HUES64 (cell line): ENCODE results near the gene GDF15.
A peak's percentile ranks its signal among the peaks of the same experiment; 100 is the strongest.

Source experiments
- H3K27ac ChIP-seq: 2 replicates; pipeline ENCODE4 v1.7.0; 2013; ENCODE audit warnings: low read depth, low read length, inconsistent platforms
- H3K27me3 ChIP-seq: 2 replicates; pipeline ENCODE4 v1.6.1; 2013; ENCODE audit warnings: mild to moderate bottlenecking, low read length; ENCODE audit not compliant: insufficient read depth
- H3K36me3 ChIP-seq: 2 replicates; pipeline ENCODE4 v1.6.1; 2013; ENCODE audit warnings: mild to moderate bottlenecking, low read length; ENCODE audit not compliant: insufficient read depth
- H3K4me1 ChIP-seq: 2 replicates; pipeline ENCODE4 v1.6.1; 2013; ENCODE audit warnings: mild to moderate bottlenecking, low read length, moderate library complexity; ENCODE audit not compliant: insufficient read depth
- H3K4me3 ChIP-seq: 2 replicates; pipeline ENCODE4 v1.5.1; 2013; ENCODE audit warnings: mild to moderate bottlenecking, low read length, moderate library complexity
- H3K9ac ChIP-seq: 2 replicates; pipeline ENCODE4 v1.6.1; 2013; ENCODE audit warnings: mild to moderate bottlenecking, low read depth, low read length
- H3K9me3 ChIP-seq: 2 replicates; pipeline ENCODE4 v1.6.1; 2013; ENCODE audit warnings: low read depth, low read length; ENCODE audit not compliant: insufficient read depth
- WGBS: fragments of 150-250, 120-280 bp; methylation state at CpG from one replicate; pipeline ENCODE4 v1.1.7; 2013; ENCODE audit warnings: missing lambda C conversion rate; 5-methylcytosine and 5-hydroxymethylcytosine counted together

Gene GDF15

GRCh38 chr19:18429717-18430416, 43.9 kb downstream of the GDF15 start:
- H3K4me3 ChIP-seq, result peak overlapping the region; percentile 60
- H3K27ac ChIP-seq, result peak overlapping the region; percentile 80
- H3K9me3 ChIP-seq, result no peaks in the 10 kb centered on the region
- no peak overlapping the region for H3K9ac ChIP-seq
- peaks cover 27% of the 10 kb centered on the region for H3K4me1 ChIP-seq
- H3K27me3 ChIP-seq, result no peaks in the 10 kb centered on the region
- WGBS, result 22% methylated on average over 12 of the region's 13 CpGs
- peaks cover 6% of the 10 kb centered on the region; the same call in 1 of the 2 replicates for H3K36me3 ChIP-seq

- H3K9ac ChIP-seq, result no peak overlapping the region
- no peak overlapping the region for H3K27ac ChIP-seq
- peaks cover 27% of the 10 kb centered on the region for H3K4me1 ChIP-seq
- no peak overlapping the region for H3K4me3 ChIP-seq
- WGBS, result 83% methylated on average over 21 of the region's 21 CpGs
- H3K9me3 ChIP-seq, result no peaks in the 10 kb centered on the region
- H3K27me3 ChIP-seq, result no peaks in the 10 kb centered on the region
- peaks cover 11% of the 10 kb centered on the region for H3K36me3 ChIP-seq
Measured at GRCh38 chr19:18430417-18431144, 44.6 kb downstream of the GDF15 start.

DNA sequence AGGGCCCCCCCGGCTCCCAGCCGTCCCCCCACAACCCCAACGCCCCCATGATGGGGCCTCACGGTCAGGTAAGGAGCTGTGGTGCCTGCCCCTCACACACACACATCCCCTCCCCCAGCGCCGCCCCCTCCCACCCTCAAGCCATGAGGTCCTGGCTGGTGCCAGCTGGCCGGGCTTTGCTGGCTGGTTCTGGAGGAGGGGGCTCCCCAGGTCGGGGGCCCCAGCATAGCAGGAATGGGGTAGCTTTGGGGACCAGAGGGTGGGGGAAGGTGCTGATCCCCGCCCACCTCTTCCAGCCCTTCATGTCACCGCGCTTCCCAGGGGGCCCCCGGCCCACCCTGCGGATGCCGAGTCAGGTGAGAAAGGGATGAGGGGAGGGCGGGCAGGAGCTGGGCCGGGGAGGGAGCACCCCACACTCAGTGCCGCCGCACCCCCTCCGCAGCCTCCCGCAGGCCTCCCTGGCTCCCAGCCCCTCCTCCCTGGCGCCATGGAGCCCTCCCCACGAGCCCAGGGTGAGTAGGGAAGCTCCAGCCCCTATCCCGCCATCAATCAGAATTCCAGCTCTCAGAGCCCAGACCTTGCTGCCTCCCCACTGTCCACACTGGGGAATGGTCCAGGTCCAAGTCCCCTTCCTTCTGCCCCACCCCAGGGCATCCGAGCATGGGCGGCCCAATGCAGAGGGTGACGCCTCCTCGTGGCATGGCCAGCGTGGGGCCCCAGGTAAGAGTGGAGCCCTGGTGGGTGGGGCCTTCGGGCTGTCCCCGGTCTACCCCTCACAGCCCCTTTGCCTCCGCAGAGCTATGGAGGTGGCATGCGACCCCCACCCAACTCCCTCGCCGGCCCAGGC, 45.6 kb downstream of the GDF15 start:
- Histone ChIP-seq H3K9me3 (no peaks in the 10 kb centered on the region), H3K4me3 (no peak overlapping the region), H3K27ac (no peak overlapping the region), H3K27me3 (no peaks in the 10 kb centered on the region), H3K36me3 (peaks cover 20% of the 10 kb centered on the region), H3K4me1 (peaks cover 27% of the 10 kb centered on the region), H3K9ac (no peak overlapping the region)
- WGBS, result 67% methylated on average over 25 of the region's 34 CpGs

DNA sequence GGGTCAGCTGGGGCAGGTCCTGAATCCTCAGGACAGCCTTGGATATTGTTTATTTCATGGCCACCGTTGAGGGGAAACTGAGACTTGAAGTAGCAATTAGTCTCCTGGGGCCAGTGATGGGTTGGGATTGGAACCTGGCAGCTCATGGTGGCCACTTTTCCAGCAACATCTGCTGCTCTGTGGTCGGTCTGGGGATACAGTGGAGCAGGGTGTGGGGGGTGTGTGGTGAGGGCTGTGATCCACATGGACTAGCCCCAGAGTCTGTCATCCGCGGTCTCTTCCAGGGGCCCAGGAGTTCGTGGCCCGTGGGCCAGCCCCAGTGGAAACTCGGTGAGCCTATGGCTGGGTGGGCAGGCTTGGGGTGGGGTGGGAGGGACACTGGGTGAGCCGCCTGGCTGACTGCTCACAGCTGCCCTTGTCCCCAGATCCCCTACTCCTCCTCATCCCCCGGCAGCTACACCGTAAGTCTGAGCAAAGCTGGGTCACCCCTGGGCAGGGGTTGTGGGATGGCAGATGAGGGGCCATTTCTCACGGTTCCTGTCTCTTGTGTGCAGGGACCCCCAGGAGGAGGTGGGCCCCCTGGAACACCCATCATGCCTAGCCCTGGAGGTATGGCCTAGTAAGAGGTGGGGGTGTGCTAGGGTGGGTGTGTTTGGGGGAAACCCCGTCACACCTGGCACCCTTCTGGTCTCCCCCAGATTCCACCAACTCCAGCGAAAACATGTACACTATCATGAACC, 46.5 kb downstream of the GDF15 start:
- H3K27ac ChIP-seq, result peak overlapping the region; percentile 68; the same call in 1 of the 2 replicates
- H3K9me3 ChIP-seq, result no peaks in the 10 kb centered on the region
- H3K4me3 ChIP-seq, result peak overlapping the region; percentile 56
- H3K27me3 ChIP-seq, result no peaks in the 10 kb centered on the region
- peaks cover 20% of the 10 kb centered on the region for H3K36me3 ChIP-seq
- WGBS, result 78% methylated on average over 10 of the region's 13 CpGs
- peaks cover 27% of the 10 kb centered on the region for H3K4me1 ChIP-seq
- peak overlapping the region; percentile 82 for H3K9ac ChIP-seq

DNA sequence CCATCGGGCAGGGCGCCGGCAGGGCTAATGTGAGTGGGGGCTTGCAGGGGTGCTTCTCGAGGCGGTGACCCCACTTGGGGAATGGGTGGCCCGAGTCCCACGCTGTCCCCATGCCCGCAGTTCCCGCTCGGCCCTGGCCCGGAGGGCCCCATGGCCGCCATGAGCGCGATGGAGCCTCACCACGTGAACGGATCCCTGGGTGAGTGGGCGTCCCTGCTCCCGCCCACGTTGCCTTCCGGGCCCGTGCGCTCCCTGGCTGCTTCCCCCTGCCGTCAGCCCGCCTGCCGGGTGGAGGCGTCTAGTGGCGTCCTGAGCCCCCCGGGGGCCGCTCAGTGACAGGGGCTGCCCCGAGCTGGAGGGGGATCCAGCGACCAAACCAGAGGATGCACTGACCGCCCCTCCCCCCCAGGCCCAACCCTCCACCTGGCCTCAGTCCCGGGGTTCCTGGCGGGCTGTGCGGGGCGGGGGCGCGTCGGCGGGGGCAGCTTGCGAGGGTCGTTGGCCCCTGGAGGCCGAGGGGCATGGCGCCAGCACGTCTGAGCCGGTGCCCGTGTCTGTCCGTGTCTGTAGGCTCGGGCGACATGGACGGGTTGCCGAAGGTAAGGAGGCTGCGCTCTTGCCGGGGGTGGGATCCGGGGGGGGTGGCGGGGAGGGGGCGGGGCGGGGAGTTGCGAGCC, 47.2 kb downstream of the GDF15 start:
- Histone ChIP-seq H3K4me1 (peaks cover 28% of the 10 kb centered on the region), H3K9me3 (no peaks in the 10 kb centered on the region), H3K36me3 (peaks cover 20% of the 10 kb centered on the region), H3K4me3 (peak overlapping the region; percentile 56), H3K9ac (peak overlapping the region; percentile 82), H3K27ac (peak overlapping the region; percentile 68), H3K27me3 (no peaks in the 10 kb centered on the region)
- 10% methylated on average over 51 of the region's 59 CpGs for WGBS

DNA sequence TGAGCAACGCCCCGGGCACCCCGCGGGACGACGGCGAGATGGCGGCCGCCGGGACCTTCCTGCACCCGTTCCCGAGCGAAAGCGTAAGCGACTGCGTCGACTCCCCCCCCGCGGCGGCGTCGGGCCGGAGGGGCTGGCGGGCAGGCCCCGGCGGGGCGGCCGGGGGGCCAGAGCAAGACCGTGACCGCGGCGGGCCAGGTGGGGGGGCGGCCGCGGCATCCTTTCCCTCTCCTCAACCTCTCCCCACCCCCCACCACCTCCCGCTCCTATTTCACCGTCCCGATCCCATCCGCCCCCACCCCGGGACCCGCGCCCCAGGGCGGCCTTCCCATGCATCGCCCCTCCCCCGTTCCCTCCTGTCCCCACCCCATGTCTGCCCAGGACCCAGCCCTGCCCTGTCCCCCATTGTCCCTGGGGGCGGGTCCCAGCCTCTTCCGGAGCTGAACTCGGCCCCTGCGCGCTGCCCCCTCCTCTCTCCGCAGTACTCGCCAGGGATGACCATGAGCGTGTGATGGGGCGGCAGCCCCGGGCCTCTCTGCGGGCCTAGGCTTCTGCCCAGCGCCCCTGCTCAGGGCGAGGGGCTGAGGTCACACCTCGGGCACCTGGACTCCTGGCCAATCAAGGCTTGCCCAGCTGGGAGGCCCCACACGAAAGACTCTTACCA, 47.9 kb downstream of the GDF15 start:
- H3K9ac ChIP-seq, result peak overlapping the region; percentile 31; the same call in 1 of the 2 replicates

DNA sequence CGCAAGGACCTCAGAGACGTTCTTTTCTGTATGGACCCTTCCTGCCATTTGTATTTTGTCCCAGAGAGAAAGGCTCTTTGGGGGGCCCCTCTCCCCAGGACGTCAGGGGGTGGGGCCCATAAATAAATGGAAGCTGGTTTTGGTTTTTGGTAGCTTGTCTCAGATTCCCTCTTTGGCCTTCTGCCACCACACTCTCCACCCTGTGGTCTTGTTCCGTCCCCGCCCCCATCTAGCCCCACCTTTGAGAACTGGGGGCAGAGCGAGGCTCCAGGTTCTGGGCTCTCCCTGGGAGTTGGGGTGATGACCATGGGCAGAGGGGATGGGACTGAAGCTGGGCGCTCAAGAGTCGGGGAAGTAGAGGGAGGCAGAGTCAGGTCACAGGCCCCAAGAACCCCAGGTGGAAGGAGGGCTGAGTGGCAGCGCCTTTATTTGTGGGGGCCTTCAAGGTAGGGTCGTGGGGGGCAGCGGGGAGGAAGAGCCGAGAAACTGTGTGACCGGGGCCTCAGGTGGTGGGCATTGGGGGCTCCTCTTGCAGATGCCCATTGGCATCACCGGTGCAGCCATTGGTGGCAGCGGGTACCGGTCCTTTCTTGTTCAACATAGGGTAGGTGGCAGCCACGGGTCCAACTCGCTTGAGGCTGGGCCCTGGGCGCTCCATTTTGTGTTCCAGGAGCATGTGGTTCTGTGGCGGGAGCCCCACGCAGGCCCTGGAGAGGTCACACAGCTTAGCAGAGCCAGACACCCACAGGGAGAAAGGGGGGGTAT, 48.6 kb downstream of the GDF15 start:
- no peaks in the 10 kb centered on the region for H3K27me3 ChIP-seq
- H3K9ac ChIP-seq, result 0 out of 2 replicates have a peak overlapping the region, but pooled peaks have one; percentile 31
- H3K9me3 ChIP-seq, result no peaks in the 10 kb centered on the region
- peaks cover 42% of the 10 kb centered on the region for H3K4me1 ChIP-seq
- peaks cover 20% of the 10 kb centered on the region for H3K36me3 ChIP-seq
- 91% methylated on average over 20 of the region's 21 CpGs for WGBS
- H3K27ac ChIP-seq, result peak overlapping the region; percentile 67; the same call in 1 of the 2 replicates
- H3K4me3 ChIP-seq, result peak overlapping the region; percentile 56

More for the DNA sequence above, 47.9 kb downstream of the GDF15 start:
- H3K4me1 ChIP-seq, result peaks cover 35% of the 10 kb centered on the region
- H3K27ac ChIP-seq, result peak overlapping the region; percentile 67; the same call in 1 of the 2 replicates
- H3K4me3 ChIP-seq, result peak overlapping the region; percentile 56
- no peaks in the 10 kb centered on the region for H3K27me3 ChIP-seq
- peaks cover 20% of the 10 kb centered on the region for H3K36me3 ChIP-seq
- 2% methylated on average over 60 of the region's 60 CpGs for WGBS
- H3K9me3 ChIP-seq, result no peaks in the 10 kb centered on the region

DNA sequence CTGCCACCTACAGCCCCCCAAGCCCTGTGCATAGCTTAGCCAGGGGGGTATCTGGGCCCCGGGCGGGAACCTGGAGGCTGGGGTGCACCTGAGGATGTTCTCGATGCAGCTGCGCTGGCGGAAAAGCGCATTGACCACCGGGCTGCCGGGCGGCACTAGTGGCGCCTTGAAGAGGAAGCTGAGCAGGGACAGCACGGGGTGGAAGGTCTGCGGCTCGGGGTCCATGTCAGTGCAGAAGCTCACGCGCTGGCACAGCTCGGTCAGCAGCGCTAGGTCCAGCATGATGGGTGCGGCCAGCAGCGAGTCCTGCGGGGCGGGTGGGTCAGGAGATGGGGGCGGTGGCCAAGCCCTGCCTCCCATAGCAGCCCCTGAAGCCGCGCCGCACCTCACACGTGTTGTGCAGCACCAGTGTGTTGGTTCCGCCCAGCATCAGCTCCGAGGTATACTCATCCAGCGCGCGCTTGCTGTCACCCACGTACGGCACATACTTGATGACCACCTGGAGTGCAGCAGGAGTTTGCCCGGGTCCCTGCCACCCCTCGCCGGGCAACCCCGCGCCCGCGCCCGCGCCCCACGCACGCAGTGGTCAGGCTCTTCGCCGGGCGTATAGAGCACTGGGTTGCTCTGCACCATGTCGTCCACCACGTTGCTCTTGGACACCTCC, 49.4 kb downstream of the GDF15 start:
- H3K36me3 ChIP-seq, result peaks cover 20% of the 10 kb centered on the region
- H3K9me3 ChIP-seq, result no peaks in the 10 kb centered on the region
- H3K4me3 ChIP-seq, result no peak overlapping the region
- WGBS, result 96% methylated on average over 49 of the region's 49 CpGs
- no peak overlapping the region for H3K27ac ChIP-seq
- H3K27me3 ChIP-seq, result no peaks in the 10 kb centered on the region
- H3K9ac ChIP-seq, result no peak overlapping the region
- H3K4me1 ChIP-seq, result peaks cover 39% of the 10 kb centered on the region
